ENCODE results near the gene DENND2A. TPM values are rescaled to one million over a fixed set of nuclear protein-coding genes. Genes with fewer than 3 reads are reported as not detected.

Gene DENND2A, protein sequence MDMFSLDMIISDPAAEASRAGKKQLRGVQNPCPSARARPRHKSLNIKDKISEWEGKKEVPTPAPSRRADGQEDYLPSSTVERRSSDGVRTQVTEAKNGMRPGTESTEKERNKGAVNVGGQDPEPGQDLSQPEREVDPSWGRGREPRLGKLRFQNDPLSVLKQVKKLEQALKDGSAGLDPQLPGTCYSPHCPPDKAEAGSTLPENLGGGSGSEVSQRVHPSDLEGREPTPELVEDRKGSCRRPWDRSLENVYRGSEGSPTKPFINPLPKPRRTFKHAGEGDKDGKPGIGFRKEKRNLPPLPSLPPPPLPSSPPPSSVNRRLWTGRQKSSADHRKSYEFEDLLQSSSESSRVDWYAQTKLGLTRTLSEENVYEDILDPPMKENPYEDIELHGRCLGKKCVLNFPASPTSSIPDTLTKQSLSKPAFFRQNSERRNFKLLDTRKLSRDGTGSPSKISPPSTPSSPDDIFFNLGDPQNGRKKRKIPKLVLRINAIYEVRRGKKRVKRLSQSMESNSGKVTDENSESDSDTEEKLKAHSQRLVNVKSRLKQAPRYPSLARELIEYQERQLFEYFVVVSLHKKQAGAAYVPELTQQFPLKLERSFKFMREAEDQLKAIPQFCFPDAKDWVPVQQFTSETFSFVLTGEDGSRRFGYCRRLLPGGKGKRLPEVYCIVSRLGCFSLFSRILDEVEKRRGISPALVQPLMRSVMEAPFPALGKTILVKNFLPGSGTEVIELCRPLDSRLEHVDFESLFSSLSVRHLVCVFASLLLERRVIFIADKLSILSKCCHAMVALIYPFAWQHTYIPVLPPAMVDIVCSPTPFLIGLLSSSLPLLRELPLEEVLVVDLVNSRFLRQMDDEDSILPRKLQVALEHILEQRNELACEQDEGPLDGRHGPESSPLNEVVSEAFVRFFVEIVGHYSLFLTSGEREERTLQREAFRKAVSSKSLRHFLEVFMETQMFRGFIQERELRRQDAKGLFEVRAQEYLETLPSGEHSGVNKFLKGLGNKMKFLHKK
- total RNA-seq = 2.9 and 13.7 TPM in 2 replicates

GRCh38 chr7:140640727-140641523, at the start of gene DENND2A:
Gene DENND2A, minus strand, starts transcription at chr7:140640813. Its CDS starts 38,416 bp downstream, at chr7:140602397.

DNA sequence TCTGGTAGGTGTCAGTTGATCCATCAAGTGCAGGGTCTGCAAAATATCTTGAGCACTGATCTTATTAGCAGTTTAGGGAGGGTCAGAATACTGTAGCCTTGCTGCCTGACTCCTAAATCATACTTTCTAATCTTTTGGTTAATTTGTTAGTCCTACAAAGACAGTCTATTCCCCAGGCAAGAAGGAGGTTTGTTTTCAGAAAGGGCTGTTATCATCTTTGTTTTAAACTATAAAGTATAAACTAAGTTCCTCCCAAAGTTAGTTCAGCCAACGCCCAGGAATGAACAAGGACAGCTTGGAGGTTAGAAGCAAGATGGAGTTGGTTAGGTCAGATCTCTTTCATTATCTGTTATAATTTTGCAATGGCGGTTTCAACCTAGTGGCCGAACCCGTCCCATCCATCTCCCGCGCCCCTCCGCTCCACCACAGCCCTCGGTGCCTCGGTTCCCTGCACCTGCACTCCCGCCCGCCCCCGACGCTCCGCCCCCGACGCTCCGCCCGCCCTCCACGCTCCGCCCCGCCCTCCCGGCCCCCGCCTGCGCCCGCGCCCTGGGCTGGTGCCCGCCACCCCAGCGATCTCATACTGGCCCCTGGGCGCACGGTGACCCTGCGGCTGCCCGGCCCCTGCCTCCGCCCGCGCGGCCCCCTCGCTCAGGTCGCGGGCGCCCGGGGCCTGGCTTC, 31.9 kb upstream of the DENND2A start, which contains the start of gene ADCK2:
TSS of gene ADCK2 (plus strand) at position 564 of the 681 bp plus-strand sequence. CDS start 386 bp downstream, outside the sequence.

GRCh38 chr7:140479062-140479738, 161.4 kb downstream of the DENND2A start, which contains the start of gene MKRN1:
Gene MKRN1, minus strand, starts transcription at chr7:140479505. Its CDS starts 161 bp downstream, at chr7:140479344.

Other genes with a start within 250 kb of the DENND2A start
- 54.8 and 61.4 TPM in 2 replicates for gene SLC37A3, start 242.3 kb downstream of the DENND2A start, total RNA-seq
- not detected in 2 replicates for gene RAB19, start 236.8 kb downstream of the DENND2A start, total RNA-seq
- 43.7 and 47.8 TPM in 2 replicates for gene MKRN1, start 161.3 kb downstream of the DENND2A start, total RNA-seq
- 14.1 and 24.2 TPM in 2 replicates for gene ADCK2, start 32.1 kb upstream of the DENND2A start, total RNA-seq
- 381 and 496 TPM in 2 replicates for gene NDUFB2, start 55.9 kb upstream of the DENND2A start, total RNA-seq